Activated CD8-positive, alpha-beta T cell treated with anti-CD3 and anti-CD28 coated beads for 36 hours (primary cell): ENCODE data around the gene EVPLL. TPM values are rescaled to one million over a fixed set of nuclear protein-coding genes. Genes with fewer than 3 reads are reported as not detected.
"Not testable (repeated sequence)": the region's sequence is repeated elsewhere in the genome, so short reads cannot be mapped to it uniquely, and the experiment has no call there.

Source experiments
- ATAC-seq: fragments of 200-7000 bp; cut with Tn5 transposase; one replicate; pipeline ENCODE4 v1.10.0; 2021; ENCODE audit warnings: mild to moderate bottlenecking, moderate library complexity
- CTCF ChIA-PET: fragments of 350-600 bp; sonication (Branson Sonifier 250); formaldehyde crosslinking; loops from one replicate; lab custom pipeline; 2021; ENCODE audit warnings: antibody characterized with exemption; lab: Charles Lee
- POLR2A ChIA-PET: fragments of 350-600 bp; sonication (Branson Sonifier 250); formaldehyde crosslinking; loops from one replicate; lab custom pipeline; 2021; ENCODE audit warnings: antibody characterized with exemption; lab: Charles Lee
- DNase-seq: peaks from one replicate; pipeline ENCODE4 v3.0.0-alpha.2; 2020
- H3K27ac Mint-ChIP-seq: one replicate; pipeline ENCODE4 v1.8.0; 2021; ENCODE audit warnings: mild to moderate bottlenecking, mixed read lengths
- H3K27me3 Mint-ChIP-seq: one replicate; pipeline ENCODE4 v1.8.0; 2021; ENCODE audit warnings: mixed read lengths
- H3K36me3 Mint-ChIP-seq: one replicate; pipeline ENCODE4 v1.8.0; 2021; ENCODE audit warnings: low read depth, mixed read lengths
- H3K4me1 Mint-ChIP-seq: one replicate; pipeline ENCODE4 v1.8.0; 2021; ENCODE audit warnings: low read depth, mixed read lengths
- H3K4me3 Mint-ChIP-seq: one replicate; pipeline ENCODE4 v1.8.0; 2021; ENCODE audit warnings: mild to moderate bottlenecking, moderate library complexity, mixed read lengths
- H3K9me3 Mint-ChIP-seq: one replicate; pipeline ENCODE4 v1.8.0; 2021; ENCODE audit warnings: mixed read lengths
- intact Hi-C: fragments of 100-400 bp; cut with micrococcal nuclease; formaldehyde crosslinking; loops from one replicate; pipeline ENCODE4 v1.10.0; 2022
- microRNA-seq: library from miRNA; unstranded; fragments of <30 nt; microRNA quantifications from one replicate; pipeline ENCODE4 v1.2.0, GENCODE V29; 2022; ENCODE audit warnings: borderline microRNAs expressed, borderline replicate concordance
- total RNA-seq, 2 experiments: library from RNA; stranded (reverse); gene quantifications; one replicate each; pipeline ENCODE4 v1.2.3, GENCODE V29; 2021

EVPLL gene
- total RNA-seq, 2 experiments from 2014 or later: not detected

- CTCF ChIA-PET, H3K9me3 Mint-ChIP-seq, H3K36me3 Mint-ChIP-seq, H3K27me3 Mint-ChIP-seq, intact Hi-C loops, DNase-seq, POLR2A ChIA-PET, ATAC-seq: not testable (repeated sequence)
- H3K4me1 Mint-ChIP-seq: peaks cover 18% of the 10 kb centered on the region
- H3K4me3 Mint-ChIP-seq: peak overlapping the region; percentile 96
- peak overlapping the region; percentile 67 for H3K27ac Mint-ChIP-seq
Observed at GRCh38 chr17:18410736-18411135, 33.2 kb downstream of the EVPLL start.

GRCh38 chr17:18411377-18411864, 33.8 kb downstream of the EVPLL start:
- intact Hi-C loops: not testable (repeated sequence)

GRCh38 chr17:18412001-18412538, 34.5 kb downstream of the EVPLL start:
- POLR2A ChIA-PET: not testable (repeated sequence)

More at GRCh38 chr17:18411377-18411864, 33.8 kb downstream of the EVPLL start:
- Mint-ChIP-seq H3K4me3 (peak overlapping the region; percentile 96), H3K27ac (peak overlapping the region; percentile 94), H3K4me1 (peaks cover 18% of the 10 kb centered on the region)
- POLR2A ChIA-PET, H3K36me3 Mint-ChIP-seq, CTCF ChIA-PET, H3K27me3 Mint-ChIP-seq, H3K9me3 Mint-ChIP-seq: not testable (repeated sequence)
- ATAC-seq (peak; percentile 35), DNase-seq (peak; percentile 9)

GRCh38 chr17:18421521-18421920, 43.9 kb downstream of the EVPLL start:
- H3K27ac Mint-ChIP-seq, H3K4me3 Mint-ChIP-seq, H3K27me3 Mint-ChIP-seq, DNase-seq, H3K4me1 Mint-ChIP-seq, CTCF ChIA-PET, ATAC-seq, intact Hi-C loops, H3K9me3 Mint-ChIP-seq, POLR2A ChIA-PET, H3K36me3 Mint-ChIP-seq: not testable (repeated sequence)

More at GRCh38 chr17:18412001-18412538, 34.5 kb downstream of the EVPLL start:
- ATAC-seq: peak; percentile 97
- CTCF ChIA-PET, H3K27ac Mint-ChIP-seq, H3K9me3 Mint-ChIP-seq, intact Hi-C loops, H3K27me3 Mint-ChIP-seq, H3K36me3 Mint-ChIP-seq: not testable (repeated sequence)
- peaks cover 18% of the 10 kb centered on the region for H3K4me1 Mint-ChIP-seq
- H3K4me3 Mint-ChIP-seq: peak overlapping the region; percentile 37
- DNase-seq: peak; percentile 64

GRCh38 chr17:18422464-18422863, 44.9 kb downstream of the EVPLL start:
- H3K4me3 Mint-ChIP-seq, POLR2A ChIA-PET, DNase-seq, H3K27ac Mint-ChIP-seq, CTCF ChIA-PET, intact Hi-C loops, H3K36me3 Mint-ChIP-seq, H3K4me1 Mint-ChIP-seq, ATAC-seq, H3K9me3 Mint-ChIP-seq, H3K27me3 Mint-ChIP-seq: not testable (repeated sequence)

GRCh38 chr17:18423015-18423414, 45.4 kb downstream of the EVPLL start:
- CTCF ChIA-PET: not testable (repeated sequence)

GRCh38 chr17:18425593-18425992, 48.0 kb downstream of the EVPLL start:
- H3K4me3 Mint-ChIP-seq, H3K27ac Mint-ChIP-seq, intact Hi-C loops, H3K27me3 Mint-ChIP-seq, CTCF ChIA-PET, H3K9me3 Mint-ChIP-seq, ATAC-seq, POLR2A ChIA-PET, H3K36me3 Mint-ChIP-seq, H3K4me1 Mint-ChIP-seq, DNase-seq: not testable (repeated sequence)

More at GRCh38 chr17:18423015-18423414, 45.4 kb downstream of the EVPLL start:
- H3K36me3 Mint-ChIP-seq, H3K27me3 Mint-ChIP-seq, POLR2A ChIA-PET, H3K4me3 Mint-ChIP-seq, H3K9me3 Mint-ChIP-seq, intact Hi-C loops, H3K4me1 Mint-ChIP-seq, H3K27ac Mint-ChIP-seq, DNase-seq, ATAC-seq: not testable (repeated sequence)

- H3K36me3 Mint-ChIP-seq, ATAC-seq, H3K9me3 Mint-ChIP-seq, CTCF ChIA-PET, H3K4me1 Mint-ChIP-seq, POLR2A ChIA-PET, intact Hi-C loops, H3K27me3 Mint-ChIP-seq, DNase-seq, H3K27ac Mint-ChIP-seq, H3K4me3 Mint-ChIP-seq: not testable (repeated sequence)
Observed at GRCh38 chr17:18426639-18427038, 49.1 kb downstream of the EVPLL start.

DNA sequence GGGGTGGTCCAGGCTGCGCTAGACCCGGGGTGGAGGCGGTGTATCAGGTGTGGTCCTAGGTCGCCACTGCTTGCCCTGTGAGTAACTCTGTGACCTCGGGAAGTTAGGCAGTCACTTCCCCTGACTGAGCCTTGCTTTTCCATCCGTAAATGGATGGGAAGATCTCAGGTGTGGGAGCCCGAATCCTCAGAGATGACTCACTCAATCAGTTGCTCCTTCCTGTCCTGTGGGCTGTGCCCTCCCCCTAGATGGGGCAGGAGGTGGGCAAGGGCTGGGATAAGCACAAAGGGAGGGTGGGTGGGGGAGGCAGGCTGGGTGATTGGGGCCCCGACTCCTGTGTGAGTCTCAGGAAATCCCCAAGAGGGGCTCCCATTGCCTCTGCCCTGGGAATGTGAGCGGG, 54.6 kb downstream of the EVPLL start:
- DNase-seq, POLR2A ChIA-PET, H3K4me3 Mint-ChIP-seq, ATAC-seq, CTCF ChIA-PET, intact Hi-C loops, H3K36me3 Mint-ChIP-seq, H3K9me3 Mint-ChIP-seq, H3K4me1 Mint-ChIP-seq, H3K27me3 Mint-ChIP-seq, H3K27ac Mint-ChIP-seq: not testable (repeated sequence)

Small RNA genes lying within 50 kb of the gene (microRNA-seq; reads per million reads assigned to microRNA genes)
- gene MIR6778: not detected

Other genes with a start within 250 kb of the EVPLL start
- gene ALKBH5, start 193.9 kb upstream of the EVPLL start, total RNA-seq: 100 to 1,000 TPM; 213 to 217 TPM
- gene LLGL1, start 152.1 kb upstream of the EVPLL start, total RNA-seq: 10 to 100 TPM; 15.1 to 17.6 TPM
- gene FLII, start 119.0 kb upstream of the EVPLL start, total RNA-seq: 100 to 1,000 TPM; 276 to 281 TPM
- 1 to 10 TPM; 5.5 to 6.2 TPM for gene MIEF2, start 117.1 kb upstream of the EVPLL start, total RNA-seq
- gene TOP3A, start 62.8 kb upstream of the EVPLL start, total RNA-seq: 10 to 100 TPM; 61.8 to 65.7 TPM
- 10 to 100 TPM; 12.9 to 13.7 TPM for gene SMCR8, start 62.5 kb upstream of the EVPLL start, total RNA-seq
- 10 to 100 TPM; 45.1 to 49.6 TPM for gene SHMT1, start 14.2 kb upstream of the EVPLL start, total RNA-seq
- gene LGALS9C, start 99.0 kb downstream of the EVPLL start, total RNA-seq: not detected